Caco-2 (cell line): Measurements from ENCODE around the gene IRS2. TPM values are rescaled to one million over a fixed set of nuclear protein-coding genes. Genes with fewer than 3 reads are reported as not detected.

ENCODE experiments used
- BruUV-seq: library from RNA; stranded (reverse); fragments of 400-500 nt; replicated peaks from 2 replicates; lab custom pipeline; 2021; lab: Mats Ljungman, UMichigan
- CTCF ChIA-PET: fragments of 300-600 bp; sonication (Branson Sonifier 250); formaldehyde crosslinking; loops from one replicate; lab custom pipeline; 2022; ENCODE audit warnings: antibody characterized with exemption; lab: Charles Lee
- POLR2A ChIA-PET: fragments of 300-600 bp; sonication (Branson Sonifier 250); formaldehyde crosslinking; loops from one replicate; lab custom pipeline; 2022; ENCODE audit warnings: antibody characterized with exemption; lab: Charles Lee
- DNase-seq, 2 experiments: peaks; one replicate each; pipeline versions ENCODE4 v3.0.0 to v3.0.0-alpha.2; 2020 to 2022
- H3K27me3 ChIP-seq: replicated peaks from 2 replicates; pipeline ENCODE4 v1.6.0; 2011; ENCODE audit warnings: low read length; ENCODE audit not compliant: control insufficient read depth, insufficient read depth
- H3K36me3 ChIP-seq: 2 replicates; pipeline ENCODE4 v1.5.1; 2011; ENCODE audit warnings: low read length; ENCODE audit not compliant: control insufficient read depth, insufficient read depth
- H3K4me1 ChIP-seq: fragments of 250-450 bp; sonication (Bioruptor Pico); 2 replicates; pipeline ENCODE4 v1.5.1; 2020; ENCODE audit warnings: mild to moderate bottlenecking
- H3K4me3 ChIP-seq: 2 replicates; pipeline ENCODE4 v1.5.1; 2011; ENCODE audit warnings: low read depth, mild to moderate bottlenecking, control low read depth, low read length
- H3K9me3 ChIP-seq: fragments of 250-450 bp; sonication (Bioruptor Pico); 2 replicates; pipeline ENCODE4 v1.5.1; 2020; ENCODE audit warnings: mild to moderate bottlenecking, moderate library complexity
- H3K27ac Mint-ChIP-seq: one replicate; pipeline ENCODE4 v1.8.0; 2022; ENCODE audit warnings: mixed read lengths; ENCODE audit not compliant: unreplicated experiment
- H3K27me3 Mint-ChIP-seq: one replicate; pipeline ENCODE4 v1.8.0; 2022; ENCODE audit warnings: mixed read lengths; ENCODE audit not compliant: insufficient read depth, unreplicated experiment
- H3K36me3 Mint-ChIP-seq: one replicate; pipeline ENCODE4 v1.8.0; 2022; ENCODE audit warnings: mild to moderate bottlenecking, mixed read lengths; ENCODE audit not compliant: insufficient read depth, unreplicated experiment
- H3K4me1 Mint-ChIP-seq: one replicate; pipeline ENCODE4 v1.8.0; 2022; ENCODE audit warnings: low read depth, mixed read lengths; ENCODE audit not compliant: unreplicated experiment
- H3K4me3 Mint-ChIP-seq: one replicate; pipeline ENCODE4 v1.8.0; 2022; ENCODE audit warnings: mild to moderate bottlenecking, moderate library complexity, mixed read lengths; ENCODE audit not compliant: unreplicated experiment
- H3K9me3 Mint-ChIP-seq: one replicate; pipeline ENCODE4 v1.8.0; 2022; ENCODE audit warnings: mixed read lengths; ENCODE audit not compliant: unreplicated experiment
- CTCF ChIP-seq, 2 experiments: fragments of 200-600 bp in 1 of 2; IDR thresholded peaks; 1 replicate in 1 of 2; 2 replicates in 1 of 2; pipeline versions ENCODE4 v1.5.1 to v1.8.0; 2011 to 2022; ENCODE audit warnings: antibody characterized with exemption in 1 of 2, control low read depth in 1 of 2, inconsistent platforms in 1 of 2, low read depth in 1 of 2, low read length in 1 of 2, mild to moderate bottlenecking in 1 of 2, moderate library complexity in 1 of 2; ENCODE audit not compliant: insufficient read depth in 1 of 2, severe bottlenecking in 1 of 2, unreplicated experiment in 1 of 2
- intact Hi-C: fragments of 100-400 bp; cut with micrococcal nuclease; formaldehyde crosslinking; loops from one replicate; pipeline ENCODE4 v1.10.0; 2022; ENCODE audit not compliant: unreplicated experiment
- total RNA-seq: library from RNA; stranded (reverse); gene quantifications from 2 replicates; pipeline ENCODE4 v1.2.3, GENCODE V29; 2022

The IRS2 gene
- total RNA-seq, 1 experiment from 2014 or later: 5.5 TPM

DNA sequence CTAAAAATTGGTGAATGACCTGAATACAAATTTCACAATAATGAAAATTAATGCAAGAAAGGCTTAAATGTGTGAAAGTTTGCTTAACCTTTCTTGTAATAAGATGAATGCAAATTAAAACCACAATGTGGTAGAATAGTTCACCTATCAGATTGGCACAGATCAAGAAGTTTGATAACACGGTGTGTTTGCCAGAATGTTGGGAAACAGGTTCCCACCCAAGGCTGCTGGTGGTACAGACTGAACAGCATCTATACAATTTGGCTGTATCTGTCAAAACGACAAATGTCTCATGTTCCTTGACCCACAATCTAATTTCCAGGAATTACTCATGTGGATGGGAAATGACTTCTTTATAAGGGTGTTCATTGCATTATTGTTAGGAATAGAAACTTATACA lies 8.6 kb upstream of the IRS2 start:
- BruUV-seq: no TSS peak
- H3K27me3 ChIP-seq: no peaks in the 10 kb centered on the region
- H3K36me3 ChIP-seq: no peaks in the 10 kb centered on the region
- H3K4me1 ChIP-seq: no peaks in the 10 kb centered on the region
- ChIA-PET CTCF (no interaction called here), POLR2A (no interaction called here)
- no peaks in the 10 kb centered on the region for H3K9me3 ChIP-seq
- Mint-ChIP-seq H3K36me3 (no peaks in the 10 kb centered on the region), H3K27ac (no peak overlapping the region), H3K4me3 (no peak overlapping the region), H3K27me3 (peaks cover 20% of the 10 kb centered on the region), H3K9me3 (no peaks in the 10 kb centered on the region), H3K4me1 (no peaks in the 10 kb centered on the region)
- intact Hi-C loops: no loop called here
- H3K4me3 ChIP-seq: no peak overlapping the region
- no peak for DNase-seq
- TF ChIP-seq CTCF (IDR thresholded peaks at IDR 0.05; ENCODE audit: insufficient read depth in 1 of 2, low read depth in 1 of 2, low read length in 1 of 2, severe bottlenecking in 1 of 2, unreplicated experiment in 1 of 2): no peak

DNA sequence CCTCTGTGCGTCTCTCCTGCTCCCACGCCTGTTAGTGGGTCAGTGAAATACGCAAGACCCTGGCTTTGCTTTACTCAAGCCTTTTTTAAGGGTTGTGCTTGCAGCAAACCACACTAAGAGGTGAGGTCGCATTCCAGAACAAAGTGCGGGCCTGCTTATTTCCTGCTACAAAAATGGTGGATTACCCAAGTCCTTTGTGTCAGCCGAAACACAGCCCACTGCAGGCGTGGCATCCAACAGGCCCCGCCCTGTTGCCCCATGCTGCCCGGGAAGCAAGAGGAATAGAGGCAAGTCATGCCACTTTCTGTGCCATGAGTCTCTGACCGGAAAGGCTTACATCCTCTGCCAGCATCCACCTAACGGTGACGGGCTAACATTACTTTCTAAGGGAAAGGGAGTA lies 7.7 kb upstream of the IRS2 start:
- Mint-ChIP-seq H3K27ac (no peak overlapping the region), H3K4me1 (no peaks in the 10 kb centered on the region), H3K9me3 (no peaks in the 10 kb centered on the region), H3K4me3 (no peak overlapping the region), H3K27me3 (peaks cover 23% of the 10 kb centered on the region), H3K36me3 (no peaks in the 10 kb centered on the region)
- DNase-seq: no peak
- Histone ChIP-seq H3K4me1 (no peaks in the 10 kb centered on the region), H3K4me3 (no peak overlapping the region), H3K27me3 (no peaks in the 10 kb centered on the region), H3K36me3 (no peaks in the 10 kb centered on the region), H3K9me3 (no peaks in the 10 kb centered on the region)
- BruUV-seq: no TSS peak
- POLR2A ChIA-PET: no interaction called here
- TF ChIP-seq CTCF (IDR thresholded peaks at IDR 0.05; ENCODE audit: insufficient read depth in 1 of 2, low read depth in 1 of 2, low read length in 1 of 2, severe bottlenecking in 1 of 2, unreplicated experiment in 1 of 2): no peak
- CTCF ChIA-PET: interaction anchor here (0.6 kb wide), 1 partner anchor 23 kb away, joined by 4 read pairs; no protein-coding TSS in a partner anchor
- intact Hi-C loops: no loop called here

DNA sequence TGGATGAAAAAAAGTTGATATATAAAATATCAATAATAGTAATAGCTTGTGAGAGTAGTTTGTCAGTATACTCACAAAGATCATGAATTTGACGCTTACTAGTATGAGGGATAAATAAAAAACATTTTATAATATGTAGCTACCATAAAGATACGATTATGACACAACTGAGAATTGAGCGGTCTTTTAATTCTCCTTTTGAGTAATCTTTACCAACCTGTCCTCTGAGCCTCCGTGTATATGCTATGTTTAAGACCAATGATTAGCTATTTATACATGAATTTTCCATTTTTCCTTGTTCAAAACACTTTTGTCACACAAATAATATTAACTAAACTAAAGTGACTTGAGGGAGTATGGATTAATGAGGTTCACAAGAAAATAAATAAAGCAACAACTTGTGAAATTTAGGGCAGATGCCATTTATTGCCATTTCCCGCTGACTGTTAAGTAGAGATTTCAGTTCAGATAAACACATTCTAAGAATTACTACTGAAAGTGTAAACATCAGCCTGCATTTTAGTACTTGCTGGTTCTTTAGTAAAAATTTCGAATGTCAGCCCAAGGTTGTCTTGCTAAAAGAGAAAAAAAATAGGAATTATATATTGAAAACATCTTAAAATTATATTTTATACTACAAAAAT lies 6.2 kb upstream of the IRS2 start:
- no TSS peak for BruUV-seq
- no peaks in the 10 kb centered on the region for H3K4me1 Mint-ChIP-seq
- Histone ChIP-seq H3K4me1 (no peaks in the 10 kb centered on the region), H3K36me3 (no peaks in the 10 kb centered on the region), H3K27me3 (no peaks in the 10 kb centered on the region), H3K4me3 (no peak overlapping the region), H3K9me3 (no peaks in the 10 kb centered on the region)
- no peak overlapping the region for H3K4me3 Mint-ChIP-seq
- intact Hi-C loops: no loop called here
- no peak for TF ChIP-seq CTCF (IDR thresholded peaks at IDR 0.05; ENCODE audit: insufficient read depth in 1 of 2, low read depth in 1 of 2, low read length in 1 of 2, severe bottlenecking in 1 of 2, unreplicated experiment in 1 of 2)
- no peaks in the 10 kb centered on the region for H3K9me3 Mint-ChIP-seq
- no peak overlapping the region for H3K27ac Mint-ChIP-seq
- H3K36me3 Mint-ChIP-seq: no peaks in the 10 kb centered on the region
- no peak for DNase-seq
- CTCF ChIA-PET: no interaction called here
- peaks cover 30% of the 10 kb centered on the region for H3K27me3 Mint-ChIP-seq
- POLR2A ChIA-PET: no interaction called here
